ENCODE results near the gene MYO7A.

Gene MYO7A

GRCh38 chr11:77154381-77155081 lies 26.5 kb downstream of the MYO7A start:
- no peak for TF ChIP-seq CTCF (IDR thresholded peaks at IDR 0.05; ENCODE audit: low read depth, low read length)
- no peak overlapping the region for H3K4me3 ChIP-seq (ENCODE audit: low read depth, low read length)
- no peak for DNase-seq (ENCODE audit: low read depth, low spot score)
- in situ Hi-C loops (cut with HindIII; ENCODE audit: low sequenced_read_pairs) = no loop called here

- no peak overlapping the region for H3K4me3 ChIP-seq (ENCODE audit: low read depth, low read length)
- no peak for DNase-seq (ENCODE audit: low read depth, low spot score)
- TF ChIP-seq CTCF (IDR thresholded peaks at IDR 0.05; ENCODE audit: low read depth, low read length) = no peak
- in situ Hi-C loops (cut with HindIII; ENCODE audit: low sequenced_read_pairs) = no loop called here
These were observed 27.0 kb downstream of the MYO7A start for GRCh38 chr11:77155082-77155475.

DNA sequence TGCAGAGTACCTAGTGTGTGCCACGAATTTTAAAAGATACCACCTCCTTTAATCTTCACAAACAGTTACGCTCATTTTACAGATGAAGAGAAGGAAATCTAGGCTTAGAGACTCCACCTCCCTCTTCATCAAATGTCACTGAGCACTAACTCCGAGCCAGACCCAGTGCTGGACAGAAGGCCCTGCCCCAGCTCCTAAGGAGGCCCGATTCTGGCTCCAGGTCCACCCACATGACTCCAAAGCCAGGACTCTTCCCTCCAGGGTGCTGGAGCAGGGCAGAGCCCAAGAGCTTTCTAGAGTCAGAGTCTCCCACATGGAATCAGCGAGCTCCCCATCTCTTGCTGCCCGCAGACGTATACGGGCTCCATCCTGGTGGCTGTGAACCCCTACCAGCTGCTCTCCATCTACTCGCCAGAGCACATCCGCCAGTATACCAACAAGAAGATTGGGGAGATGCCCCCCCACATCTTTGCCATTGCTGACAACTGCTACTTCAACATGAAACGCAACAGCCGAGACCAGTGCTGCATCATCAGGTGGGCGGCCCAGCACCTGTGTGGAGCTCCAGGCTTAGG lies 27.6 kb downstream of the MYO7A start:
- in situ Hi-C loops (cut with HindIII; ENCODE audit: low sequenced_read_pairs) = no loop called here
- no peak for TF ChIP-seq CTCF (IDR thresholded peaks at IDR 0.05; ENCODE audit: low read depth, low read length)
- DNase-seq (ENCODE audit: low read depth, low spot score) = no peak
- H3K4me3 ChIP-seq (ENCODE audit: low read depth, low read length) = no peak overlapping the region

GRCh38 chr11:77156396-77157195 lies 28.6 kb downstream of the MYO7A start:
- no peak for DNase-seq (ENCODE audit: low read depth, low spot score)
- in situ Hi-C loops (cut with HindIII; ENCODE audit: low sequenced_read_pairs) = no loop called here

GRCh38 chr11:77158041-77158695 lies 30.1 kb downstream of the MYO7A start:
- in situ Hi-C loops (cut with HindIII; ENCODE audit: low sequenced_read_pairs) = no loop called here
- TF ChIP-seq CTCF (IDR thresholded peaks at IDR 0.05; ENCODE audit: low read depth, low read length) = no peak

More at GRCh38 chr11:77156396-77157195, 28.6 kb downstream of the MYO7A start:
- no peak overlapping the region for H3K4me3 ChIP-seq (ENCODE audit: low read depth, low read length)
- TF ChIP-seq CTCF (IDR thresholded peaks at IDR 0.05; ENCODE audit: low read depth, low read length) = no peak

DNA sequence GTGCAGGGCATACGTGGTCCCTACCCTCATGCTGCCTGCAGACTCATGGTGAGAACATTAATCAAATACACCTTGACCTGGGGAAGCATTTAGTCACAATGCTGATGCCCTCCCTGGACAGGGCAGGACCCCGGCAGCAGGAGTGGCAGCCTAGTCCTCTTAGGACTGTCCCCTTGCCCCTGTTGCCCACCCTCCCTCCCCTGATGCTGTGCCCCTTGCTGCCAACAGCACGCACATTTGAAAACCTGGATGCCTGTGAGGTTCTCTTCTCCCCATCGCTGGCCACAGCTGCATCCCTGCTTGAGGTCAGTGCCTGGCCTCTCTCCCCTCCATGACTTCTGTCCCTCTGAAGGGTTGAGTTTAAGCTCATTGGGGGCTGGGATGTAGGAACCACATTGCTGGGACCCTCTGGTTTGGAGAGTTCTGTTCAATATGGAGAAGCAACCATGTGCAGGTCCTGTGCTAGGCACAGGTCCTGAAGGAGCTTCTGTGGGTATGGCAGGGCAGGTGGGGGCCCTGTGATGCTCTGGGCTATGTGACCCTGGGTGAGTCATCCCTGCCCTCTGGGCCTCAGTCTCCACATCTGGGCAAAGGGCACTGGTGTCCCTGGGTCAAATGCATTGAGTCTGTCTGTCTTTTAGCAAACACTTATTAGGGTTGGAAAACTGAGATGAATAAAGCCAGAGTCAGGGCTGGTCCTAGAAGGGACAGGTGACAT lies 31.3 kb downstream of the MYO7A start:
- no peak for TF ChIP-seq CTCF (IDR thresholded peaks at IDR 0.05; ENCODE audit: low read depth, low read length)
- no peak overlapping the region for H3K4me3 ChIP-seq (ENCODE audit: low read depth, low read length)
- in situ Hi-C loops (cut with HindIII; ENCODE audit: low sequenced_read_pairs) = no loop called here
- DNase-seq (ENCODE audit: low read depth, low spot score) = no peak

More at GRCh38 chr11:77158041-77158695, 30.1 kb downstream of the MYO7A start:
- DNase-seq (ENCODE audit: low read depth, low spot score) = no peak
- no peak overlapping the region for H3K4me3 ChIP-seq (ENCODE audit: low read depth, low read length)
